C4-2B (cell line): ENCODE results near the gene UAP1L1.
A peak's percentile ranks its signal among the peaks of the same experiment; 100 is the strongest.

Experiments
- H3K27ac ChIP-seq: fragments of 450-650 bp; 2 replicates; pipeline ENCODE4 v1.5.1; 2017
- CTCF ChIP-seq: fragments of 450-650 bp; conservative IDR thresholded peaks from 2 replicates; pipeline ENCODE4 v1.5.1; 2017; ENCODE audit warnings: mild to moderate bottlenecking
- ZFX ChIP-seq: fragments of 450-650 bp; IDR thresholded peaks from 2 replicates; pipeline ENCODE4 v1.6.1; 2017

Gene UAP1L1

GRCh38 chr9:137082925-137083290, 5.6 kb downstream of the UAP1L1 start:
- no peak overlapping the region for H3K27ac ChIP-seq
- TF ChIP-seq ZFX (no peak), CTCF (no peak)

- TF ChIP-seq ZFX, result no peak
- no peak for TF ChIP-seq CTCF
- no peak overlapping the region for H3K27ac ChIP-seq
These were observed 6.2 kb downstream of the UAP1L1 start for GRCh38 chr9:137083394-137084004.

- H3K27ac ChIP-seq, result peak overlapping the region; percentile 98; the same call in 1 of the 2 replicates
- TF ChIP-seq ZFX, result no peak
- TF ChIP-seq CTCF, result no peak
These were observed 7.2 kb downstream of the UAP1L1 start for GRCh38 chr9:137084526-137084925.

- peak overlapping the region; percentile 98 for H3K27ac ChIP-seq
These were observed 8.7 kb downstream of the UAP1L1 start for GRCh38 chr9:137085920-137086530.

GRCh38 chr9:137086531-137087408, 9.5 kb downstream of the UAP1L1 start, which contains the start of gene MAN1B1:
Gene MAN1B1, plus strand, starts transcription at chr9:137086985. Its CDS starts 15 bp downstream, at chr9:137087000.
- peak within 1 kb of the TSS; percentile 98 for H3K27ac ChIP-seq
- TF ChIP-seq ZFX (peak; percentile 35; the same call in 1 of the 2 replicates), CTCF (no peak)

More at GRCh38 chr9:137085920-137086530, 8.7 kb downstream of the UAP1L1 start:
- TF ChIP-seq ZFX (peak; percentile 76; the same call in 1 of the 2 replicates), CTCF (no peak)

- peak overlapping the region; percentile 98 for H3K27ac ChIP-seq
These were observed 10.2 kb downstream of the UAP1L1 start for GRCh38 chr9:137087409-137087925.

More at GRCh38 chr9:137087409-137087925, 10.2 kb downstream of the UAP1L1 start:
- TF ChIP-seq CTCF, result no peak
- TF ChIP-seq ZFX, result no peak
